HG02678 (cell line): ENCODE results near the gene BCO2.
"Not testable (repeated sequence)": the region's sequence is repeated elsewhere in the genome, so short reads cannot be mapped to it uniquely, and the experiment has no call there.

Experiments
- ATAC-seq: cut with Tn5 transposase; IDR thresholded peaks from one replicate; pipeline ENCODE4 v1.9.1; 2021; ENCODE audit warnings: mild to moderate bottlenecking, moderate library complexity; ENCODE audit not compliant: unreplicated experiment

Gene BCO2, protein sequence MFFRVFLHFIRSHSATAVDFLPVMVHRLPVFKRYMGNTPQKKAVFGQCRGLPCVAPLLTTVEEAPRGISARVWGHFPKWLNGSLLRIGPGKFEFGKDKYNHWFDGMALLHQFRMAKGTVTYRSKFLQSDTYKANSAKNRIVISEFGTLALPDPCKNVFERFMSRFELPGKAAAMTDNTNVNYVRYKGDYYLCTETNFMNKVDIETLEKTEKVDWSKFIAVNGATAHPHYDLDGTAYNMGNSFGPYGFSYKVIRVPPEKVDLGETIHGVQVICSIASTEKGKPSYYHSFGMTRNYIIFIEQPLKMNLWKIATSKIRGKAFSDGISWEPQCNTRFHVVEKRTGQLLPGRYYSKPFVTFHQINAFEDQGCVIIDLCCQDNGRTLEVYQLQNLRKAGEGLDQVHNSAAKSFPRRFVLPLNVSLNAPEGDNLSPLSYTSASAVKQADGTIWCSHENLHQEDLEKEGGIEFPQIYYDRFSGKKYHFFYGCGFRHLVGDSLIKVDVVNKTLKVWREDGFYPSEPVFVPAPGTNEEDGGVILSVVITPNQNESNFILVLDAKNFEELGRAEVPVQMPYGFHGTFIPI

DNA sequence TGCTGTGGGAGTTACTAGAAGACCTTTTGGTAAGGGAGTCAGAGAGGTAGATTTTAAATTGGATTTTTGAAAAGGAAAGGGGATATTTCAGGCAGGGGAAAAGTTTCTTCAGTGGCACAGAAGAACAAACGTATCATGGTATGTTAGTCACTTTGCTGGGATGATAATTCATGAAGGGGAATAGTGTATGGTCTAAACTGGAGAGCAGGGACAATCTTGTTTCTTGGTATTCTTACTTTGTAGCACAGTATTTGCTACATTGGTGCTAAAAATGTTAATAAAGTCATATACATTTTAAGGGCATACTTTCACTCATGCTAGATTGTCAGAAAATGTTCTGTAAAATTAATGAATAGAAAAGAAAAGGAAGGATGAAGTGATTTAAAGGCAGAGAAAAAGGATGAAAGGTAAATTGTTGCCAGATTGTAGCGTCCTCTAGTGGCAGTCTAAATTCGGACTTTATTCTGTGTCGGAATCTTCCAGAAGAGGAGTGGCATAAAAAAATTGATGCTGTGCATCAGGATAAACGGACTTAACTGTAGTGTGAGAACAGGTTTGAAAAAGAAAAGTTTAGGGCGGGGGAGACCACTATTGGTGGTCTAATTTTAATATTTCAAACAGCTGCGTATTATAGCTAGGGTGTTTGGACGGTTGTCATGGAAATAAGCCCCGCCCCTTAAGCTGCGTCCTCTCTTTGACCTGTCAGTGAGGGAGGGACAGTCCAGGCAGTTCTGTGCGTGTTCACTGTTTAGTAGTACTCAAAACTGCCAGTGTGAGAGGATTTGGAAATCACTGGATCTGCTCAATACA lies at the start of gene BCO2:
Gene BCO2, plus strand, starts transcription at position 724 of the 810 bp plus-strand sequence. CDS start 90 bp downstream, outside the sequence.
- peak; percentile 46 for ATAC-seq

DNA sequence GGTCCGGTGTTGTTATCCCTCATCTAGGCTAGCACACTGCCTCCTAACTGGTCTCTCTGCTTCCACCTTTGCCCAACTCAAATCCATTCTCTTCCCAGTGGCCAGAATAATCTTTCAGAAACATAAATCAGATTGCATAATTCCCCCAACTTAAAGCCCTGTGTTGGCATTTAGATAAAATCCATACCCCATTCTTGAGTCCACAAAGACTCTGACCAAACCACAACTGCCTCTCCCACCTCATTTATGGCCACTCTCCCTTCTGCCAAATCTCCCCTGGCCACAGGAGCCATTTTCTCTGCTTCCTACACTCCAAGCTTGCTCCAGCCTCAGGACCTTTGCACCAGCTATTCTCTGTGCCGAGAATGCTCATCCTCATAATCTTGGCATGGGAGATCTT lies 48.3 kb upstream of the BCO2 start:
- no peak for ATAC-seq

DNA sequence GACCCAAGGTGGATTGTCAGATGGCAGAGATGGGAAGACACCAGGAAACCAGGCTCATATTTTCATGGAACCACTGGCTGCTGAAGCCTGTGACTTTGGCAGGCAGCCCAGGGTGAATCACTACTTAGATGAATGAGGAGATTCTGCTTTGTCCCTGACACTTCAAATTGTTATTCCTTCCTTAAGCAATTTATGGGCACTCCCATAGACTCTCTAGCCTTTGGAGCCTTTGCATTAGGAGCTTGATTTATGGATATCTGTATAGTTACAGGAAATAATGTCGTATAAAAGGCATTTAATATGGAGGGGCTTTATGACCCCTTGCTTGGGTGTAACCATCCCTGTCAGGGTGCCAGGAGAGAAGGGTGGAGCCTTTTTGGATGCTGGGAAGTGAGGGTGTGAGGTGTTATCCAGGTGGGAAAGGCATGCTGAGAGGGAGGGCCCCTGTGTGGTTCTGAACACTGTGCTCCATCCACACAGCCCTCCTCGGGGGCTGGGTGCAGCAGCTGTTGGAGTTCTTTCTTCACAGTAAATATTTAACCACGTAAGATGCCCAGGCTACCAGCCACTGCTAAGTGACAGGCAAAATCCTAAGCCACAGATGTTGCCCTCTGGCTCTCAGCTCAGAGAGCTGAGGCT lies 46.7 kb upstream of the BCO2 start:
- no peak for ATAC-seq

DNA sequence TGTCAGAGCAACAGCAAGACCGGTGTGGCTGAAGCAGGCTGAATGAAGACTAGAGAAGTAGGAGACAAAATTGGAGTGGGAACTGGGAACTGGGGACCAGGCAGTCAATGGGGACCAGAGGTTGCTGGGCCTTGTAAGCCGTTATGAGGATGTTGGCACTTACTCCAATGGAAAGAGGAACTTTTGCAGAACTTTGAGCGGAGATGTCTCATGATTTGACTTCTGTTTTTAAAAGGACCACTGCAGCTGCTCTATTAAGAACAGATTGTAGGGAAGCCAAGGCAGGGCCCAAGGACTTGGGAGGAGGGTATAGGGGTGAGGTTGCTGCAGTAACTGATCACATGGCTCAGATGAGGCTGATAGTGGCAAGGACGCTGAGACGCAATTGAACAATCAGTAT lies 45.7 kb upstream of the BCO2 start:
- no peak for ATAC-seq

DNA sequence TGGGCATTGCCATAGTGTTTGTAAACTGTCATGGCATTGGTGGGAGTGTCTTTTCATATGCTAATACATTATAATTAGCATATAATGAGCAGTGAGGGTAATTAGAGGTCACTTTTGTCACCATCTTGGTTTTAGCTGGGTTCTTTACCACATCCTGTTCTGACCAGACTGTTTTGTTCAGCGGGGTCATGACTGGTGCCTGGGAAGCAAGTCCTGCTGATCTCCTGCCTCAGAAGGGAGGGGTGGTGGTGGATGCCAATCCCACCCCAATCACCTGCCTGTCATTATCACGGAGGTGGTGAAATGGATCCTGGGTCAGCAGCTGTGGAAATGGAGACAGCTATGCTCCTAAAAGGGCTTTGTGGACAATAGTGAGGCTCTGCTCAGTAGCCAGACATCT lies 42.6 kb upstream of the BCO2 start:
- no peak for ATAC-seq

DNA sequence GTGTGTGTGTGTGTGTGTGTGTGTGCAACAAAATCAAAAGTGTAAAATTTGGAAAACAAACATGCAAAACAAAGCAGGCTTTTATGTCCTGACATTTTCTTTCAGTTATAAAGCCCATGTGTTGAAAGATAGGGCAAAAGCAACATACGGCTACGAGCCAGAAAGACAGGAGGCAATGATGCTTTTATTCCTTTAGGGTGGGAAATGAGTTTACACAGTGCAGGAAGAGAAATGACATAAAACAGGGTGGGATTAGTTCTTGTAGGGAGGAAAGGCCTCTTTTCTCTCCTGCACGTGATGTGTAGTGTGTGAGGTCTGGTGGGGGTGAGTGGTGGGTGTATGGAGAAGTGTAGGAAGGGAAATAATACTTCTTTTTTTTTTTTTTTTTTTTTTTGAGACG lies 40.8 kb upstream of the BCO2 start:
- no peak for ATAC-seq

DNA sequence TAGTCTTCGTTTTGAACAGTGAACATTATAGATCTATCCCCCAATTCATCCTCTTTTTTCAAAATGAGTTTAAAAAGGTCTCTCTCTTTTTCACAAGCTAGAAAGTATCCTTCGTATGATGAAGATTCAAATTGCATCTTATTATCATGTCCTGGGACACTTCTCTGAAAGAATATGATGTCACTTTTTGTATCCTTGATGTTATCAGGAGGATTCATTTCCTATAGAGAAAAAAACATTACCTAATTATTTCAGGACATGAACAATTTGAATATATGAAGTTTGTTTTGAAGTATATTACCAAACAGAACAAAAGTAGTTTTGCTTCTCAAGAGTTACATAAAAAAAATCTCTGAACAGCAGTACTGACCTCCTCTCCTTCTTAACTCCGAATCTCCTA lies 31.7 kb upstream of the BCO2 start:
- ATAC-seq, result no peak

DNA sequence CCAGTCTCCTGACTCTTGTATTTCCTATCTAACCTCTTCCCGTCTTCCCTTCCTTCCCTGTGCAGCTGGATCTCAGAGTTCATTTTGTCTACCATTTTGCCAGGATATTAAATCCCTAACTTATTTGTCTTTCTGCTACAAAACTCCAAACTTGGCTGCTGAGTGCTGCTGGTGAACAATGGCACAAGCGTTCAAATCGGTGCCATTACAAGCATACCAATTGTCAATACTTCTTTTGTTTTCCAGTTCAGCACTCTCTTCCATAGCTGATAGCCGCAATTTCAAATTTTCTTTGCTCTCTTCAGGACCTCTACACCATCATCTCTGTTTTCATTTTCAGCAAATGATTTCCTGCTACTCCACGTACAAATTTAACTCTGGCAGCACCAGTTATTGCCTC lies 24.8 kb upstream of the BCO2 start:
- no peak for ATAC-seq

DNA sequence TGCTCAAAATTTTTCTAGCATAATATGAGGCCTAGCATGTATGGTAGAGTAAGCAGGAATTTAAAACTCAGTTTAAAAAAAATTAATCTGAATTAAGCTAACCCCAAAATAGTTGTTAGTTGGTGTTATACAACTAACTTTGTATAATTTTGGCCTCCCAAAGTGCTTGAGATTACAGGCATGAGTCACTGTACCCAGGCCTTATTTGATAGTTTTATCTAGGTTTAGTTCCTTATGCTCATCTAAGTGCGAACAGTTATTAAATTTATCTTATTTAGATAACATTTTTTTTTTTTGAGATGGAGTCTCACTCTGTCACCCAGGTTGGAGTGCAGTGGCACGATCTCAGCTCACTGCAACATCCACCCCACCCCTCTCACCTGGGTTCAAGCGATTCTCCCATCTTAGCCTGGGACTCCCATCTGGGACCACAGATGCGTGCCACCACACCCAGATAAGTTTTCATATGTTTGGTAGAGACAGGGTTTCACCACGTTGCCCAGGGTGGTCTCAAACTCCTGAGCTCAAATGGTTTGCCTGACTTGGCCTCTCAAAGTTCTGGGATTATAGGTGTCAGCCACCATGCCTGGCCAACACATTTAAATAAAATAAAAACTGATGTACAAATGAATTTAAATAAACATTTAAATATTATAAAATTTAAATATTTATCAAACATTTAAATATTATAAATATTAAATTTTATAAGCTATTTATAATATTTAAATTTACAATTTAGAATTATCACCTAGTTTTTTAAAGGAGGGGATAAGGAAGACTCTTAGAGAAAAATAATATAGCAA lies 19.0 kb upstream of the BCO2 start:
- ATAC-seq, result no peak

DNA sequence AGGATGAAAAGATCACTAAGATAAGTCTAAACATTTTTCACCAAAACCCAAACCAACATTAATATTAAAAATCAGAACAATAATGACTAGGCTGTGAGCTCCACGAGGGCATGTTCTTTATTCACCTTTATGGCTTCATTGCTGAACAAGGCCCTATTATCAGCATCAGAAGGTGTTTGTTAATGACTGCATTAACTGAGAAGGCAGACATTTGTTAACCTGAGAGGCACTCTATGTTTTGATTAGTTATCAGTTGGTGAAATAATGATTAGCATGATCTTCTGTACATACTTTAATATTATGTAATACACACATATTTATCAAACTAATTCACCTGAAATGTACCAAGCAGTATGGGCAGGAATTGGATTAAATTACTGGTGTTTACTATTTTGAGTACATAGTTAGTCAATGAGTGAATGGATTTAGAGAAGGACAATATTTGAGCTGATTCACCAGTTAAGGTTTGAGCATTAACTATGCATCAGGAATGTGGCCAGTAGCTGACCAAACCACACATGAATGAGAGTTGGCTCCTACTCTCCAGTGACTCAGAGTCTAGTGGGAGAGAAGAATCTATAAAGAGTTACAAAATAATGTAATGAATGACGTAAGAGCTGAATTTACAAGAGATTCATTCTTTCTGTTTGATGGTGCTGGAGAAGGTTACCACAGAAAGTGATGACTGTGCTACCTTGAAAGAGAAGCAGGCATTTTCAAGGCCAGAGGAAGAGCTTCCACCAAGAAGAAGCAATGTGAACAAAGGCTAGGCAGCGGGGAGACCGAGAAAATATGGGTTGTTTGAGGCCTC lies 18.2 kb upstream of the BCO2 start:
- no peak for ATAC-seq

DNA sequence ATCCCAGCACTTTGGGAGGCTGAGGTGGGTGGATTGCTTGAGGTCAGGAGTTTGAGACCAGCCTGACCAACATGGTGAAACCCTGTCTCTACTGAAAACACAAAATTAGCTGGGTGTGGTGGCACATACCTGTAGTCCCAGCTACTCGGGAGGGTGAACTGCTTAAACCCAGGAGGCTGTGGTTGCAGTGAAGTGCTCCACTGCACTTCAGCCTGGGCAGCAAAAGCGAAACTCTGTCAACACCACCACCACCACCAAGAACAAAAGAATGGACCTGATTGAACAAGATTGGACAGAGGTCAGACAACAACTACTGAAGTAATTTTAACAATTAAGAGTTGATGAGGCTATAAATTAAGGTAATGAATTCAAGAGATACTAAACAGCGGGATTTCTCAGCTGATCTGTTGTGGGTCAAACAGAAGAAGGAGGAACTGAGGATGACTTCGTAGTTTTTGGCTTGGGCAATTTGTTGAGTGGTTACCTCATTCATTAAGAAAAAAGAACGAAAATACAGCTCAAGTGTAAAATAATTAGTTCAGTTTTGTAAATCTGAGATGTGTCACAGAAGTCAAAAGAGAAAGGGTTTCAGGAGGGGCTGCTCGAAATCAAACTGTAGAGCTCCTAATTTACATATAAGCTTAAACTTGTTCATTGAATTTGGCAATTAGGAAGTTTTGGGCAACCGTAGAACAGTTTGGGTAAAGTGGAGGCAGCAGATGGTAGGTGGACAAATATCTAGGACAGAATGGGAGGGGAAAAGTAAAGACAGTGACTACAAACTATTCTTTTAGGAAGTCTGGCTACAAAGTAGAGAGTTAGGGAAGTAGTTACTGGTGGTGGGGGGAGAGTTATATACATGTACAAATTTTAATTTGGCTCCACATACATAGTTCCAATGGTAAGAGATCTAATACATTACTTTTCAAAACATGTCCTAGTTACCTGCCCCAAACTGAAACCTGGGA lies 15.9 kb upstream of the BCO2 start:
- no peak for ATAC-seq

DNA sequence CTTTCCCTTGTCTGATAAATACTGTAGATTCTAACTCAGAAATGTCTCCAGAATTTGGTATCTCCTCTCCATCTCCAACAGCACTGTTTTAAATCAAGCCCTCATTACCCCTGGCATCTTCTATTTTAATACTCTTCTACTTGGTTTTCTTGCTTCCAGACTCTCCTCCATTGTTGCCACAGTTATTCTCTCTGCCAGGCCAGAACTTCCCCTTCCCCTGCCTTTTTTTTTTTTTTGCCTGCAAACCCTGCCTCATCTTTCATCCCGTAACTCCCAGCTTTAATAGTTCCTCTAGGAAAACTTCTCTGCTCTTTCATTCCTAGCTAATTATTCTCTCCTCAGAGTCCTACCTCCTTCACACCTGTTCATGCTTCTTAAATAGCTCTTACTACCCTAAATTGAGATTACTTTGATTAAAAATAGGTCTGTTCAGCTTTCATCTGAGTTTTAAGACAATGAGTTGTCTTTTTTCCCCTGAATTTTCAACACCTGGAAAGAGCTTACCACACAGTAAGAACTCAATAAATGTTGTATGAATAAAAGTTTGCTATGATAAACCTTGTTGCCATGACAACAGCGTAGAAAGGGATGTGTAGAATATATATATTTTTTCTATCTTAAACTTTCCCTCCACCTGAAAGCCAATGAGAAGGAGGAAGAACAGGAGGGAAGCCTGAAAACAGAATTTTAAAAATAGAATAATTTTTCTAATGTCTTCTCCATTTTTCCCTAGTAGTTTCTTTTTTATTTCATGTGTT lies 15.0 kb upstream of the BCO2 start:
- no peak for ATAC-seq

DNA sequence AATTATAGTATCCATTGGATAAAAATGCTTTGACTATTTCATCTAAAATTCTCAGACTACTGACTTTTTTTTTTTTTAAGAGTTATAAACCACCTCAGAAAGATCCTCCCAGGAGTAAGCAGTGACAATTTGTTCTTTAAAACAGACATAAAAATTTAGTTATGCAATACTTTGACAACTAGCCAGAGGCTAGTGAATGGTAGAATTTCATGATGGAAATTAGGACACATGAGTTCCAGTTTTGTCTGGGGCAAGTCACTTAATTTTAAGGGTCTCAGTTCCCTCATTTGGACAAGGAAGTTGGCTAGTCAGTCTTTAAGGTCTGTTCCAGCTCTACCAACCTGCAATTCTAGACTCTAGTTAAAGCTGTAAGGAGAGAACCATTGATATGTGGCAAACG lies 14.3 kb upstream of the BCO2 start:
- no peak for ATAC-seq

DNA sequence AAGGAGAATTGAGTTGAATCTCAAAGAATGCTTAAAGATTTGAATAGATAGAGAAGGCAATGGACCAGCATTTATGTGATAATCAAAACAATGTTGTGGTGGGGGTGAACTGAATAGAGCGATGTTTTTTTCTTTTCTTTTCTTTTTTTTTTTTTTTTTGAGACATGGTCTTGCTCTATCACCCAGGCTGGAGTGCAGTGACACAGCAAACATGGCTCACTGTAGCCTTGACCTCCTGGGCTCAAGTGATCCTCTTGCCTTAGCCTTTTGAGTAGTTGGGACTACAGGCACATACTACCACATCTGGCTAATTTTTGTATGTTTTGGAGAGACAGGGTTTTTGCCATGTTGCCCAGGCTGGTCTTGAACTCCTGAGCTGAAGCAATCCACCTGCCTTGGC lies 13.1 kb upstream of the BCO2 start:
- not testable (repeated sequence) for ATAC-seq

DNA sequence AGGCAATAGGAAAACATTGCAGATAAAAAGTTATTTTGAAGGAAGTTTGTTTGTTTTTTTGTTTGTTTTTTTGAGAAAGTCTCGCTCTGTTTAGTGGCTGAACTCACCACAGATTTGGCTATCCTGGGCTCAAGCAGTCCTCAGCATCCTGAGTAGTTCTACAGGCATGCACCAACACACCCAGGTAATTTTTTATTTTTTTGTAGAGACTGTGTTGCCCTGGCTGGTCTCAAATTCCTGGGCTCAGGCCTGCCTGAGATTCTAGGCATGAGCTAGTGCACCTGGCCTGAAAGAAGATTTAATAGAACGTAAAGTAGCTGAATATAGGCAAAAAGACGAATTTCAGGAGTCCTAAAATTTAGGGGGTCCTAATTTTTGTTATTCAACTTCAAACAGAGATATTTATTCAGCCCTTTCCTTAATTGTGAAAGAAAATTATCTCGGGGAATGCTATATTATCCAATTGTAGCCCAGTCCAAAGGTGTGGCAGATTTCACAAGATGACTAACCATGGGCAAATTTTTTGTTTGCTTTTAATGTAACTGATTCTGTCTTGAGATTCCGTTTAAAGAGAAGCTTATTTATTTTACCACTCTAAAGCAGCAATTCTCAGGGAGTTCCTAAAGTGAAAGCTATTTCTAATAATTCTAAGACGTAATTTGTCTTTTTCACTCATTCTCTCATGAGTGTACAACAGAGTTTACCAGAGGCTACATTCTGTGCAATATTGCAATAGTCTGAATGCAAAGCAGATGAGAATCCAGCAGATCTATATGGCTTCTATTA lies 12.4 kb upstream of the BCO2 start:
- no peak for ATAC-seq

DNA sequence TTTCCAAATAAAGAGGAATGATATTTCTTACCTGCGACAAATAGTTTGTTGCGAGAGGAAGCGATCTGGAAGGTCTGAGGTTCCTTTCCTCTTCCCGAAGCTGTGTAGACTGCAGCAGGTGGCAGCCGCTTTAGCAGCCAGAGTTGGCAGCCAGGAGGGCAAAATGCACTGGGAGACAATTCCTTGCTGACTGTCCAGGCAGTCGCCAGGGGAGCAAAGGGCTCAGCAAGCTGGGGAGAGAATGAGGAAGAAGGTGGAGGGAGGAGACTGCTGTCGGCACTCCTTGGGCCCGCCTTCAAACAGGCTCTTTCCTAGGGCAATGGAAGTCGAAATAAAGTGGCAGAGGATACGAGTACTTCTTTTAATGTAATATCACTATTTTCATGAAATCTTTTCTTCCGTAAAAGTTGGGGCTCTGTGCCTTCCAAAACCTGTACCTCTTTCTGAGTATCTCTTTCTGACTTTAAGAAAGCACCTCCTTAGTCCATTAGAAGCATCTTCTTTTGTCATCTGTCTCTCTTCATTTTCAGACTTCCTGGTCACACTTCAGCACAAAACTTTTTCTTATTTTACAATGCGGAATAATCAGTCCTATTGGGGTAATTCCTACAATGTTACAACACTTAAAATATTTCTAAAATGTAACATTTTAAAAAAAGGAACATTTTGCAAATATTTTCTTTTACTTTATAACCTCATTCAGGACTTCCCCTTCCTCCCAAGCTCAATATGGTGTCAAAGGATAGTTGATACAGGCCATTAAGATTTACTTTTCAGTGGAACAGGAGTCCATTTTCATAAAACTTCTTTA lies 11.2 kb upstream of the BCO2 start, which contains the start of gene IL18:
Gene IL18, minus strand, starts transcription at position 220 of the 811 bp plus-strand sequence. CDS start 9,041 bp downstream, outside the sequence.
- no peak for ATAC-seq
